DND-41 (cell line): ENCODE measurements around the gene ZNF606.

Experiments used
- ATAC-seq: fragments of 200-7000 bp; cut with Tn5 transposase; 3 replicates; pipeline ENCODE4 v1.9.1; 2021; ENCODE audit warnings: low read depth; ENCODE audit not compliant: insufficient read depth
- DNase-seq: peaks from one replicate; pipeline ENCODE4 v3.0.0-alpha.2; 2020
- H2AFZ ChIP-seq: 2 replicates; pipeline ENCODE4 v1.6.0; 2012; ENCODE audit warnings: low read depth, low read length
- H3K27ac ChIP-seq: 2 replicates; pipeline ENCODE4 v1.5.1; 2012; ENCODE audit warnings: low read length, inconsistent platforms
- H3K27me3 ChIP-seq: fragments of 200-600 bp; sonication (generic); 2 replicates; pipeline ENCODE4 v1.6.0; 2012; ENCODE audit warnings: low read length, mild to moderate bottlenecking, inconsistent platforms; ENCODE audit not compliant: insufficient read depth, poor library complexity
- H3K36me3 ChIP-seq: 2 replicates; pipeline ENCODE4 v1.5.1; 2012; ENCODE audit warnings: low read length, inconsistent platforms; ENCODE audit not compliant: insufficient read depth
- H3K4me1 ChIP-seq: 2 replicates; pipeline ENCODE4 v1.5.1; 2012; ENCODE audit warnings: mild to moderate bottlenecking, low read length; ENCODE audit not compliant: insufficient read depth
- H3K4me2 ChIP-seq: 2 replicates; pipeline ENCODE4 v1.6.0; 2012; ENCODE audit warnings: mild to moderate bottlenecking, moderate library complexity, low read length, inconsistent platforms; ENCODE audit not compliant: insufficient read depth
- H3K4me3 ChIP-seq, 2 experiments: fragments of 200-600 bp in 1 of 2; shearing (Covaris generic) in 1 of 2; 2 replicates each; pipeline ENCODE4 v1.5.1; 2012 to 2016; ENCODE audit warnings: inconsistent platforms in 2 of 2, low read length in 2 of 2, mild to moderate bottlenecking in 2 of 2, low read depth in 1 of 2, moderate library complexity in 1 of 2
- H3K79me2 ChIP-seq: 2 replicates; pipeline ENCODE4 v1.6.0; 2012; ENCODE audit warnings: low read length, inconsistent platforms; ENCODE audit not compliant: insufficient read depth
- H3K9ac ChIP-seq: 2 replicates; pipeline ENCODE4 v1.6.0; 2012; ENCODE audit warnings: low read depth, mild to moderate bottlenecking, inconsistent platforms, low read length, moderate library complexity
- H3K9me3 ChIP-seq: 2 replicates; pipeline ENCODE4 v1.5.1; 2012; ENCODE audit warnings: low read length, moderate library complexity, mild to moderate bottlenecking, inconsistent platforms; ENCODE audit not compliant: insufficient read depth, severe bottlenecking
- H4K20me1 ChIP-seq: 2 replicates; pipeline ENCODE4 v1.6.0; 2012; ENCODE audit warnings: low read length; ENCODE audit not compliant: insufficient read depth
- CTCF ChIP-seq: IDR thresholded peaks from 2 replicates; pipeline ENCODE4 v1.5.1; 2012; ENCODE audit warnings: borderline replicate concordance, low read length, moderate library complexity, mild to moderate bottlenecking; ENCODE audit not compliant: poor library complexity, severe bottlenecking; ENCODE audit errors: extremely low read depth
- EZH2 ChIP-seq: IDR thresholded peaks from 3 replicates; pipeline ENCODE4 v1.6.1; 2012; ENCODE audit warnings: borderline replicate concordance, low read depth, mild to moderate bottlenecking, moderate library complexity, low read length, inconsistent platforms; ENCODE audit not compliant: severe bottlenecking

The ZNF606 gene

DNA sequence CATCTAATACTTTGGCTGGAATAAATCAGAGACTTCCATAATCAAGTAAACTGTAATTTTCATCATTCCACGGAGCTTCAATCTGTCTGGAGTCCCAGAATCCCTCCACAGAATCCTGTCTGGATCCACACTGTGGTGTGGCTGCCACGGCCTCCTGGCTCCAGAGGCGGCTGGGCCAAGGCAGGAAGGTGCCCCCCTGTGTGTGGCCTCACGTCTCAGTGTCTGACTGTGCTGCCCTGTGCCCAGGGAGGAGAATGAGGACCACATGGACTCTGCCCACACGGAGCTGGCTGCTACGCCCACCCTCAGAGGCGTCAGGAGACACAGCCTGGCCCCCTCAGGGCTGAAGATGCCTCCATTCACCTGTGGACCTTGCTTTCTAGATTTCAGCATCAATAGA is 44.2 kb upstream of the ZNF606 start:
- H3K27ac ChIP-seq: no peak overlapping the region
- no peak for TF ChIP-seq CTCF
- TF ChIP-seq EZH2: no peak
- H3K9me3 ChIP-seq: peaks cover 17% of the 10 kb centered on the region
- no peaks in the 10 kb centered on the region for H3K4me1 ChIP-seq
- no peaks in the 10 kb centered on the region for H3K36me3 ChIP-seq
- no peak overlapping the region for H3K9ac ChIP-seq
- DNase-seq (no peak), ATAC-seq (no peak)
- H3K79me2 ChIP-seq: no peaks in the 10 kb centered on the region
- H2AFZ ChIP-seq: no peak overlapping the region
- H3K4me3 ChIP-seq: no peak overlapping the region
- no peak overlapping the region for H3K4me2 ChIP-seq
- no peaks in the 10 kb centered on the region for H3K27me3 ChIP-seq
- H4K20me1 ChIP-seq: no peaks in the 10 kb centered on the region

GRCh38 chr19:58045411-58046050 is 42.9 kb upstream of the ZNF606 start:
- H4K20me1 ChIP-seq: no peaks in the 10 kb centered on the region
- no peak for ATAC-seq
- TF ChIP-seq CTCF (no peak), EZH2 (no peak)
- H3K79me2 ChIP-seq: no peaks in the 10 kb centered on the region
- H3K4me3 ChIP-seq: no peak overlapping the region
- H3K9ac ChIP-seq: no peak overlapping the region
- H3K4me2 ChIP-seq: no peak overlapping the region
- no peaks in the 10 kb centered on the region for H3K27me3 ChIP-seq
- no peaks in the 10 kb centered on the region for H3K36me3 ChIP-seq
- H2AFZ ChIP-seq: no peak overlapping the region
- no peak for DNase-seq
- no peaks in the 10 kb centered on the region for H3K4me1 ChIP-seq
- H3K9me3 ChIP-seq: peaks cover 14% of the 10 kb centered on the region
- no peak overlapping the region for H3K27ac ChIP-seq

GRCh38 chr19:58044886-58045285 is 42.3 kb upstream of the ZNF606 start:
- DNase-seq (no peak), ATAC-seq (no peak)
- Histone ChIP-seq H3K4me2 (no peak overlapping the region), H3K27ac (no peak overlapping the region), H3K9ac (no peak overlapping the region), H3K27me3 (no peaks in the 10 kb centered on the region), H3K36me3 (no peaks in the 10 kb centered on the region), H3K9me3 (peaks cover 14% of the 10 kb centered on the region), H3K4me1 (no peaks in the 10 kb centered on the region), H3K4me3 (no peak overlapping the region), H2AFZ (no peak overlapping the region), H3K79me2 (no peaks in the 10 kb centered on the region), H4K20me1 (no peaks in the 10 kb centered on the region)
- TF ChIP-seq CTCF (no peak), EZH2 (no peak)
